ENCODE results near the gene SGCA. TPM values are rescaled to one million over a fixed set of nuclear protein-coding genes. Genes with fewer than 3 reads are reported as not detected.
A peak's percentile ranks its signal among the peaks of the same experiment; 100 is the strongest.

The SGCA gene
- total RNA-seq, 2 donors from 2014 or later: not detected

GRCh38 chr17:50141026-50141744 is 24.6 kb upstream of the SGCA start:
- no peak for ATAC-seq (replicated peaks)
- H3K36me3 Mint-ChIP-seq (ENCODE audit: low read depth): peaks cover 100% of the 10 kb centered on the region
- H3K9me3 Mint-ChIP-seq: no peaks in the 10 kb centered on the region
- peak overlapping the region; percentile 80 for H3K27ac Mint-ChIP-seq
- H3K4me3 Mint-ChIP-seq: peak overlapping the region; percentile 98
- H3K27me3 Mint-ChIP-seq: no peaks in the 10 kb centered on the region
- H3K4me1 Mint-ChIP-seq: peaks cover 70% of the 10 kb centered on the region

GRCh38 chr17:50141745-50142110 is 24.1 kb upstream of the SGCA start:
- Mint-ChIP-seq H3K36me3 (ENCODE audit: low read depth) (peaks cover 100% of the 10 kb centered on the region), H3K27ac (peak overlapping the region; percentile 80), H3K4me3 (peak overlapping the region; percentile 98), H3K4me1 (peaks cover 70% of the 10 kb centered on the region), H3K9me3 (no peaks in the 10 kb centered on the region), H3K27me3 (no peaks in the 10 kb centered on the region)
- ATAC-seq (replicated peaks): peak; percentile 15

GRCh38 chr17:50143461-50144176 is 22.2 kb upstream of the SGCA start:
- no peaks in the 10 kb centered on the region for H3K27me3 Mint-ChIP-seq
- no peaks in the 10 kb centered on the region for H3K9me3 Mint-ChIP-seq
- peaks cover 100% of the 10 kb centered on the region for H3K36me3 Mint-ChIP-seq (ENCODE audit: low read depth)
- peak overlapping the region; percentile 98 for H3K4me3 Mint-ChIP-seq
- peaks cover 66% of the 10 kb centered on the region for H3K4me1 Mint-ChIP-seq
- ATAC-seq (replicated peaks): no peak
- H3K27ac Mint-ChIP-seq: peak overlapping the region; percentile 95

- H3K27ac Mint-ChIP-seq: peak overlapping the region; percentile 95
- no peak for ATAC-seq (replicated peaks)
- H3K9me3 Mint-ChIP-seq: no peaks in the 10 kb centered on the region
- no peaks in the 10 kb centered on the region for H3K27me3 Mint-ChIP-seq
- H3K4me3 Mint-ChIP-seq: peak overlapping the region; percentile 98
- H3K4me1 Mint-ChIP-seq: peaks cover 66% of the 10 kb centered on the region
- H3K36me3 Mint-ChIP-seq (ENCODE audit: low read depth): peaks cover 100% of the 10 kb centered on the region
These were observed 21.4 kb upstream of the SGCA start for GRCh38 chr17:50144355-50144754.

- peaks cover 94% of the 10 kb centered on the region for H3K36me3 Mint-ChIP-seq (ENCODE audit: low read depth)
- H3K4me1 Mint-ChIP-seq: peaks cover 61% of the 10 kb centered on the region
- peak; percentile 11 for ATAC-seq (replicated peaks)
- H3K27ac Mint-ChIP-seq: peak overlapping the region; percentile 95
- peak overlapping the region; percentile 98 for H3K4me3 Mint-ChIP-seq
- H3K27me3 Mint-ChIP-seq: no peaks in the 10 kb centered on the region
- no peaks in the 10 kb centered on the region for H3K9me3 Mint-ChIP-seq
These were observed 20.8 kb upstream of the SGCA start for GRCh38 chr17:50144845-50145531.

GRCh38 chr17:50145532-50146229 is 20.1 kb upstream of the SGCA start:
- peaks cover 90% of the 10 kb centered on the region for H3K36me3 Mint-ChIP-seq (ENCODE audit: low read depth)
- H3K4me3 Mint-ChIP-seq: peak overlapping the region; percentile 98
- no peaks in the 10 kb centered on the region for H3K9me3 Mint-ChIP-seq
- H3K27me3 Mint-ChIP-seq: no peaks in the 10 kb centered on the region
- ATAC-seq (replicated peaks): no peak
- H3K4me1 Mint-ChIP-seq: peaks cover 54% of the 10 kb centered on the region
- peak overlapping the region; percentile 95 for H3K27ac Mint-ChIP-seq

GRCh38 chr17:50146230-50146926 is 19.4 kb upstream of the SGCA start:
- H3K4me3 Mint-ChIP-seq: peak overlapping the region; percentile 98
- no peaks in the 10 kb centered on the region for H3K9me3 Mint-ChIP-seq
- H3K4me1 Mint-ChIP-seq: peaks cover 47% of the 10 kb centered on the region
- peaks cover 90% of the 10 kb centered on the region for H3K36me3 Mint-ChIP-seq (ENCODE audit: low read depth)
- no peak for ATAC-seq (replicated peaks)
- peak overlapping the region; percentile 95 for H3K27ac Mint-ChIP-seq
- no peaks in the 10 kb centered on the region for H3K27me3 Mint-ChIP-seq

GRCh38 chr17:50146927-50147665 is 18.7 kb upstream of the SGCA start:
- H3K36me3 Mint-ChIP-seq (ENCODE audit: low read depth): peaks cover 86% of the 10 kb centered on the region
- H3K27me3 Mint-ChIP-seq: no peaks in the 10 kb centered on the region
- H3K27ac Mint-ChIP-seq: peak overlapping the region; percentile 95

GRCh38 chr17:50147841-50148225 is 18.0 kb upstream of the SGCA start:
- Mint-ChIP-seq H3K4me1 (peaks cover 32% of the 10 kb centered on the region), H3K9me3 (no peaks in the 10 kb centered on the region), H3K27ac (peak overlapping the region; percentile 95), H3K4me3 (peak overlapping the region; percentile 98), H3K36me3 (ENCODE audit: low read depth) (peaks cover 78% of the 10 kb centered on the region), H3K27me3 (no peaks in the 10 kb centered on the region)
- ATAC-seq (replicated peaks): no peak

More at GRCh38 chr17:50146927-50147665, 18.7 kb upstream of the SGCA start:
- Mint-ChIP-seq H3K4me3 (peak overlapping the region; percentile 98), H3K9me3 (no peaks in the 10 kb centered on the region), H3K4me1 (peaks cover 40% of the 10 kb centered on the region)
- no peak for ATAC-seq (replicated peaks)

- Mint-ChIP-seq H3K9me3 (no peaks in the 10 kb centered on the region), H3K4me3 (peak overlapping the region; percentile 98), H3K36me3 (ENCODE audit: low read depth) (peaks cover 72% of the 10 kb centered on the region), H3K27ac (peak overlapping the region; percentile 95), H3K4me1 (peaks cover 27% of the 10 kb centered on the region), H3K27me3 (no peaks in the 10 kb centered on the region)
- ATAC-seq (replicated peaks): peak; percentile 57
These were observed 17.3 kb upstream of the SGCA start for GRCh38 chr17:50148226-50149090.

GRCh38 chr17:50149091-50149416 is 16.8 kb upstream of the SGCA start:
- peak overlapping the region; percentile 95 for H3K27ac Mint-ChIP-seq
- peaks cover 25% of the 10 kb centered on the region for H3K4me1 Mint-ChIP-seq
- peaks cover 66% of the 10 kb centered on the region for H3K36me3 Mint-ChIP-seq (ENCODE audit: low read depth)
- no peaks in the 10 kb centered on the region for H3K27me3 Mint-ChIP-seq
- no peak for ATAC-seq (replicated peaks)
- no peaks in the 10 kb centered on the region for H3K9me3 Mint-ChIP-seq
- peak overlapping the region; percentile 98 for H3K4me3 Mint-ChIP-seq

- no peaks in the 10 kb centered on the region for H3K9me3 Mint-ChIP-seq
- H3K4me3 Mint-ChIP-seq: peak overlapping the region; percentile 98
- peaks cover 19% of the 10 kb centered on the region for H3K4me1 Mint-ChIP-seq
- H3K27me3 Mint-ChIP-seq: no peaks in the 10 kb centered on the region
- H3K36me3 Mint-ChIP-seq (ENCODE audit: low read depth): peaks cover 60% of the 10 kb centered on the region
- ATAC-seq (replicated peaks): no peak
- H3K27ac Mint-ChIP-seq: peak overlapping the region; percentile 95
These were observed 16.1 kb upstream of the SGCA start for GRCh38 chr17:50149417-50150353.

All from activated T-helper 17 cell treated with anti-CD3 and anti-CD28 coated beads, Interleukin-2, amount 50 U/mL, for 72 hours (primary cell).